Suppressor macrophage treated with lipopolysaccharide for 4 hours (primary cell): ENCODE data around the gene NCF4.

Source experiments
- DNase-seq: peaks from one replicate; pipeline ENCODE4 v3.0.0-alpha.2; 2020

The NCF4 gene

GRCh38 chr22:36899498-36899897 is 38.7 kb downstream of the NCF4 start:
- DNase-seq: no peak

- DNase-seq: no peak
Observed at GRCh38 chr22:36900225-36900624, 39.4 kb downstream of the NCF4 start.

- DNase-seq: no peak
Observed at GRCh38 chr22:36900880-36901279, 40.1 kb downstream of the NCF4 start.

- DNase-seq: no peak
Observed at GRCh38 chr22:36901411-36902142, 40.8 kb downstream of the NCF4 start.

GRCh38 chr22:36902143-36902926 is 41.5 kb downstream of the NCF4 start:
- DNase-seq: peak; percentile 51

- DNase-seq: no peak
Observed at GRCh38 chr22:36904260-36904880, 43.6 kb downstream of the NCF4 start.

- DNase-seq: no peak
Observed at GRCh38 chr22:36907253-36908195, 46.7 kb downstream of the NCF4 start.

GRCh38 chr22:36910461-36910860 is 49.7 kb downstream of the NCF4 start:
- DNase-seq: no peak

- DNase-seq: no peak
Observed at GRCh38 chr22:36911887-36912661, 51.3 kb downstream of the NCF4 start.

GRCh38 chr22:36912694-36913426 is 52.1 kb downstream of the NCF4 start:
- DNase-seq: no peak

- DNase-seq: peak; percentile 93
Observed at GRCh38 chr22:36913427-36914389, 52.9 kb downstream of the NCF4 start, which contains the start of gene CSF2RB. TSS of gene CSF2RB (plus strand) at chr22:36913628. CDS start at chr22:36922208, 8,580 bp downstream.

- DNase-seq: no peak
Observed at GRCh38 chr22:36914390-36914752, 53.6 kb downstream of the NCF4 start.

- no peak for DNase-seq
Observed at GRCh38 chr22:36916034-36916433, 55.2 kb downstream of the NCF4 start.

GRCh38 chr22:36918586-36919284 is 57.9 kb downstream of the NCF4 start:
- DNase-seq: peak; percentile 70

GRCh38 chr22:36921309-36922104 is 60.7 kb downstream of the NCF4 start:
- DNase-seq: peak; percentile 95

- DNase-seq: no peak
Observed at GRCh38 chr22:36922105-36922608, 61.4 kb downstream of the NCF4 start.

GRCh38 chr22:36922711-36923110 is 61.9 kb downstream of the NCF4 start:
- DNase-seq: no peak
